SK-N-SH treated with all-trans-retinoic acid at 6 μM for 48 hours (cell line): ENCODE measurements around the gene SRBD1.

Experiments used
- CSDC2 ChIP-seq: fragments of 250-450 bp; sonication (Bioruptor Pico); IDR thresholded peaks from 2 replicates; pipeline ENCODE4 v1.5.0; 2020; ENCODE audit warnings: mild to moderate bottlenecking, moderate library complexity
- TOX ChIP-seq: fragments of 250-450 bp; sonication (Bioruptor Pico); IDR thresholded peaks from 2 replicates; pipeline ENCODE4 v1.8.0; 2021; ENCODE audit warnings: mild to moderate bottlenecking, moderate library complexity, borderline replicate concordance
- ZNF565 ChIP-seq: fragments of 450-650 bp; formaldehyde crosslinking; conservative IDR thresholded peaks from 2 replicates; pipeline ENCODE4 v1.5.0; 2020; ENCODE audit warnings: low read depth, mild to moderate bottlenecking, moderate library complexity

DNA sequence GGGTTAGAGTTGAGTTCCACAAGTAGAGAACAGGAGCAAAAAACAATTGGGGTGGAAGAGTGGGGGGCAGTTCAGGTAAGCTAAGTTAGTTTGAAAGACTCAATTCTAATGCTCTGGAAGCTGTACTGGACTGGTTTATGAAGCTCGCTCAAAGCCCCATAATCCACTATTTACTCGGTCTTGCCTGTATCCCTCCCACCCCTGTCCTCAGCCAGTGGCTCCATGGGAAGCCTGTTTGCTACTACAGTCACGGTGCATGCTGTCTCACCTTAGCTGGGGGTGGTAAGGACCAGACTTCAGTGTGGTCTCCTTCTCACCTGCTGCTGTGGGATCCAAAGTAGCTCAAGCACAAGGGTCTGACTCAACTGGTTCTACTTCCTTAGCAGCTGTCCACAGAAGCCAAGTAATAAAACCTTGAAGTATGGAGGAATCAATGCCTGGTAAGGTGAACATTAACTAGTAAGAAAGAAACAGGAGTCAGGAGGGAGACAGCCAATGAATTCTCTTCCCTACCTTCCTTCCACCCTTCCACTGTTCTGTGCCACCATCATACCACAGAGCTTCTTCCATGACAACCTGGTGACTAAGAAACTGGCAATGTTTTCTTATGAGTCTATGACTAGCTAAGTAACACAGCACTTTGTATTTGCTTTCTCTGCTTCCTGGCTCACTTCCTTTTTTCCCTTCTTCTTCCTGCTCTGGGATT is 230.8 kb downstream of the SRBD1 start:
- TF ChIP-seq CSDC2 (CRISPR knock-in tag) (no peak), ZNF565 (no peak), TOX (CRISPR knock-in tag) (no peak)
